Ovary (tissue), 3 donors: ENCODE data around the gene LSM14A.

Experiments used
- EP300 ChIP-seq: sonication (generic); formaldehyde crosslinking; IDR thresholded peaks from one replicate; pipeline ENCODE4 v1.6.1; 2017; ENCODE audit warnings: antibody characterized with exemption
- POLR2A ChIP-seq: fragments of 450-650 bp; IDR thresholded peaks from one replicate; pipeline ENCODE4 v1.6.1; 2017; ENCODE audit warnings: antibody characterized with exemption, mild to moderate bottlenecking, moderate library complexity
- TF ChIP-seq, protein P1 (sequence below), 3 donors: fragments of 450-650 bp in 2 of 3; fragments of 200-600 bp in 1 of 3; IDR thresholded peaks; one replicate each; pipeline versions ENCODE4 v1.5.1 to v1.8.0; 2016 to 2022; ENCODE audit warnings: antibody characterized with exemption in 3 of 3, mild to moderate bottlenecking in 1 of 3
- donor health status: DM: no; HTN: no; CAD: no.

DNA sequence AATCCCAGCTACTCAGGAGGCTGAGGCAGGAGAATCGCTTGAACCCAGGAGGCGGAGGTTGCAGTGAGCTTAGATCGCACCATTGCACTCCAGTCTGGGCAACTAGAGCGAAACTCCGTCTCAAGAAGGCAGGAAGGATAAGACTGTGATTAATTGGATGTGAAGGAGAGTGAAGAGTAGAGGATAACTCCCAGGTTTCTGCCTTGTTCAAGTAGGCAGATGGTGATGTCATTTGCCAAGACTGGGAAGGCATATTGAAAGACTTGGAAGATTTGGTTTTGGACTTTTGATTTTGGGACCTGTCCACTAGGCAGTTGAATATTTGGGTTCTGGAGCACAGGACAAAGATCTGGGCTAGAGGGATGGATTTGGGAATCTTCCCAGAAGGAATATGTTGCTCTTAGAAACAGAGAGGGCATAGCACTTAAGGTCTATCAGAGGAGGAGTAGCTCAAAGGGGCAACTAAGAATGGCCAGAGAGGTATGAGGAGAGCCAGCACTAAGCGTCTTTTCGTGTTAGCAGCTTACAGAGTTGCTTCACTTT is 102.1 kb downstream of the LSM14A start:
- TF ChIP-seq, protein P1, sequence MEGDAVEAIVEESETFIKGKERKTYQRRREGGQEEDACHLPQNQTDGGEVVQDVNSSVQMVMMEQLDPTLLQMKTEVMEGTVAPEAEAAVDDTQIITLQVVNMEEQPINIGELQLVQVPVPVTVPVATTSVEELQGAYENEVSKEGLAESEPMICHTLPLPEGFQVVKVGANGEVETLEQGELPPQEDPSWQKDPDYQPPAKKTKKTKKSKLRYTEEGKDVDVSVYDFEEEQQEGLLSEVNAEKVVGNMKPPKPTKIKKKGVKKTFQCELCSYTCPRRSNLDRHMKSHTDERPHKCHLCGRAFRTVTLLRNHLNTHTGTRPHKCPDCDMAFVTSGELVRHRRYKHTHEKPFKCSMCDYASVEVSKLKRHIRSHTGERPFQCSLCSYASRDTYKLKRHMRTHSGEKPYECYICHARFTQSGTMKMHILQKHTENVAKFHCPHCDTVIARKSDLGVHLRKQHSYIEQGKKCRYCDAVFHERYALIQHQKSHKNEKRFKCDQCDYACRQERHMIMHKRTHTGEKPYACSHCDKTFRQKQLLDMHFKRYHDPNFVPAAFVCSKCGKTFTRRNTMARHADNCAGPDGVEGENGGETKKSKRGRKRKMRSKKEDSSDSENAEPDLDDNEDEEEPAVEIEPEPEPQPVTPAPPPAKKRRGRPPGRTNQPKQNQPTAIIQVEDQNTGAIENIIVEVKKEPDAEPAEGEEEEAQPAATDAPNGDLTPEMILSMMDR (IDR thresholded peaks at IDR 0.05): no peak
- TF ChIP-seq POLR2A: no peak
- TF ChIP-seq EP300: no peak
